Measurements from ENCODE around the gene INTS3.

The INTS3 gene

DNA sequence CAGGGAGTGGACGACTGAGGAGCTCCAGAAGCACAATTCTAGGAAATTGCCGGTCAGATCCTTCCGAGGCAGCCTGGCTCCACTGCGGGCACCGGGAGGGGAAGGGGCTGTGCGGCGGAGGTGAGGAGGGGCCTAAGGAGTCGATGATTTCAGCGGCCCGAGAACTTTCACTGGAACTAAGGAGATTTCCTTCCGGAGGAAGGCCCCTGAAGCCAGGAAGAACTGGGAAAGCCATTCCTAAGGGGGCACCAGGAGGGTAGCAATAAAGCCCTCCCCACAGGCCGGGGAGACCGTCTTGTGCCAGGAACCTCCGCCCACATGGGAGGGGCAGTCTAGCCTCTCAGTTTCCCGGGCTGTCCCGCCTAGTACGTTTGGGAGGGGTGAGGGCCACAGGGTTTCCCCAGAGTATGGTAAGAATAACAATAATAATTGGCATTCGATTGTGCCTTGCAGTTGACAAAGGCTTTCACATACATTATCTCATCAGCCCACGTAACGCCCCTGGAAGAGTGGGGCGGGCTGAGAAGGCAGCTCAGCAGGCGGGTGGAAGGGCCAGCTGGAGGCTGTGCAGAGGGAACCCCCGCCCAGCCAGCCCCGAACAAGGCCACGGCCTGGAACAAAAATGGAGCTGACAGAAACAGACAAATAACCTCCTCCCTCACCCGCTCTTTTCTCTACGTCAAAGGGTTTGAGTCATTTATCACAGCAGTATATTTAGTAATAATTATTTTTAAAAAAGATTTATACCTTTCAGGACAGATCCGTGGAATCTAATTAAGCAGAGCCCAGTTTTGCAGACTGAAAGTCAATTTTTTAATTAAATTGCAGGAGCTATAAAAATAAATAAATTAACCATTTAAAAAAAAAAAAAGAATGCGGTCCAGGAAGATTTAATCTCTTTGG, 29.6 kb upstream of the INTS3 start (continued):
- TF ChIP-seq ZEB2 (tag by site-specific recombination; IDR thresholded peaks at IDR 0.05) = peak; percentile 83
- TF ChIP-seq GLI2 (tag by site-specific recombination; IDR thresholded peaks at IDR 0.05; ENCODE audit: borderline replicate concordance, low read depth) = no peak
- TF ChIP-seq ZNF660 (tag by site-specific recombination; IDR thresholded peaks at IDR 0.05) = 0 out of 2 replicates have a peak, but pooled peaks have one; percentile 30
- TF ChIP-seq ZSCAN23 (tag by site-specific recombination; IDR thresholded peaks at IDR 0.05) = no peak
- TF ChIP-seq ZNF138 (tag by site-specific recombination; IDR thresholded peaks at IDR 0.05; ENCODE audit: borderline replicate concordance) = no peak
- TF ChIP-seq ZNF626 (tag by site-specific recombination; IDR thresholded peaks at IDR 0.05) = no peak
- no peak for TF ChIP-seq ZSCAN30 (tag by site-specific recombination; IDR thresholded peaks at IDR 0.05)
- 0 out of 2 replicates have a peak, but pooled peaks have one; percentile 55 for TF ChIP-seq ZNF423 (tag by site-specific recombination; IDR thresholded peaks at IDR 0.05)
- no peak for TF ChIP-seq ZNF792 (tag by site-specific recombination; IDR thresholded peaks at IDR 0.05)
- TF ChIP-seq ZNF2 (tag by site-specific recombination; IDR thresholded peaks at IDR 0.05) = peak; percentile 8; the same call in 1 of the 2 replicates
- peak; percentile 94 for TF ChIP-seq ZBTB20 (tag by site-specific recombination; IDR thresholded peaks at IDR 0.05)
- no peak for TF ChIP-seq ZNF555 (tag by site-specific recombination; conservative IDR thresholded peaks at IDR 0.05)
- TF ChIP-seq ZNF133 (tag by site-specific recombination; IDR thresholded peaks at IDR 0.05) = no peak
- TF ChIP-seq ZBTB8A (tag by site-specific recombination; IDR thresholded peaks at IDR 0.05) = peak; percentile 98
- peak; percentile 63 for TF ChIP-seq KLF7 (tag by site-specific recombination; IDR thresholded peaks at IDR 0.05; ENCODE audit: borderline replicate concordance)
- peak; percentile 67 for TF ChIP-seq SP3 (tag by site-specific recombination; IDR thresholded peaks at IDR 0.05)
- TF ChIP-seq ZIC2 (tag by site-specific recombination; IDR thresholded peaks at IDR 0.05) = peak; percentile 85
- TF ChIP-seq, protein P1, sequence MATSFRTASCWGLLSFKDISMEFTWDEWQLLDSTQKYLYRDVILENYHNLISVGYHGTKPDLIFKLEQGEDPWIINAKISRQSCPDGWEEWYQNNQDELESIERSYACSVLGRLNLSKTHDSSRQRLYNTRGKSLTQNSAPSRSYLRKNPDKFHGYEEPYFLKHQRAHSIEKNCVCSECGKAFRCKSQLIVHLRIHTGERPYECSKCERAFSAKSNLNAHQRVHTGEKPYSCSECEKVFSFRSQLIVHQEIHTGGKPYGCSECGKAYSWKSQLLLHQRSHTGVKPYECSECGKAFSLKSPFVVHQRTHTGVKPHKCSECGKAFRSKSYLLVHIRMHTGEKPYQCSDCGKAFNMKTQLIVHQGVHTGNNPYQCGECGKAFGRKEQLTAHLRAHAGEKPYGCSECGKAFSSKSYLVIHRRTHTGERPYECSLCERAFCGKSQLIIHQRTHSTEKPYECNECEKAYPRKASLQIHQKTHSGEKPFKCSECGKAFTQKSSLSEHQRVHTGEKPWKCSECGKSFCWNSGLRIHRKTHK (tag by site-specific recombination; IDR thresholded peaks at IDR 0.05) = no peak
- peak; percentile 95 for TF ChIP-seq KLF1 (tag by site-specific recombination; IDR thresholded peaks at IDR 0.05)
- peak; percentile 79; the same call in 1 of the 2 replicates for TF ChIP-seq ZBTB21 (tag by site-specific recombination; IDR thresholded peaks at IDR 0.05)
- peak; percentile 91 for TF ChIP-seq SP2 (tag by site-specific recombination; IDR thresholded peaks at IDR 0.05)
- peak; percentile 91 for TF ChIP-seq ZXDB (tag by site-specific recombination; IDR thresholded peaks at IDR 0.05)
- TF ChIP-seq KLF10 (tag by site-specific recombination; IDR thresholded peaks at IDR 0.05) = 0 out of 2 replicates have a peak, but pooled peaks have one; percentile 58
- no peak for TF ChIP-seq ZNF155 (tag by site-specific recombination; IDR thresholded peaks at IDR 0.05)
- TF ChIP-seq PATZ1 (tag by site-specific recombination; IDR thresholded peaks at IDR 0.05) = peak; percentile 67; the same call in 1 of the 2 replicates
- no peak for TF ChIP-seq RBAK (tag by site-specific recombination; IDR thresholded peaks at IDR 0.05)
- no peak for TF ChIP-seq ZNF658 (tag by site-specific recombination; IDR thresholded peaks at IDR 0.05)
- TF ChIP-seq ZNF600 (tag by site-specific recombination; IDR thresholded peaks at IDR 0.05) = peak; percentile 50; the same call in 1 of the 2 replicates
- 0 out of 2 replicates have a peak, but pooled peaks have one; percentile 30 for TF ChIP-seq ZBTB11 (tag by site-specific recombination; conservative IDR thresholded peaks at IDR 0.05; ENCODE audit: low read depth)
- peak; percentile 84 for TF ChIP-seq ZNF335 (tag by site-specific recombination; conservative IDR thresholded peaks at IDR 0.05)
- TF ChIP-seq SETDB1 (IDR thresholded peaks at IDR 0.05; ENCODE audit: insufficient read length, low read length) = no peak
- TF ChIP-seq, protein P2, sequence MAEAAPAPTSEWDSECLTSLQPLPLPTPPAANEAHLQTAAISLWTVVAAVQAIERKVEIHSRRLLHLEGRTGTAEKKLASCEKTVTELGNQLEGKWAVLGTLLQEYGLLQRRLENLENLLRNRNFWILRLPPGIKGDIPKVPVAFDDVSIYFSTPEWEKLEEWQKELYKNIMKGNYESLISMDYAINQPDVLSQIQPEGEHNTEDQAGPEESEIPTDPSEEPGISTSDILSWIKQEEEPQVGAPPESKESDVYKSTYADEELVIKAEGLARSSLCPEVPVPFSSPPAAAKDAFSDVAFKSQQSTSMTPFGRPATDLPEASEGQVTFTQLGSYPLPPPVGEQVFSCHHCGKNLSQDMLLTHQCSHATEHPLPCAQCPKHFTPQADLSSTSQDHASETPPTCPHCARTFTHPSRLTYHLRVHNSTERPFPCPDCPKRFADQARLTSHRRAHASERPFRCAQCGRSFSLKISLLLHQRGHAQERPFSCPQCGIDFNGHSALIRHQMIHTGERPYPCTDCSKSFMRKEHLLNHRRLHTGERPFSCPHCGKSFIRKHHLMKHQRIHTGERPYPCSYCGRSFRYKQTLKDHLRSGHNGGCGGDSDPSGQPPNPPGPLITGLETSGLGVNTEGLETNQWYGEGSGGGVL (tag by site-specific recombination; IDR thresholded peaks at IDR 0.05) = peak; percentile 65
